Cardiac fibroblast (primary cell): Measurements from ENCODE around the gene GGTA1.
A peak's percentile ranks its signal among the peaks of the same experiment; 100 is the strongest.
"Not testable (repeated sequence)": the region's sequence is repeated elsewhere in the genome, so short reads cannot be mapped to it uniquely, and the experiment has no call there.

Source experiments
- DNase-seq, 2 donors: peaks; one replicate each; pipeline versions ENCODE4 v3.0.0 to v3.0.0-alpha.2; 2010; ENCODE audit warnings: low read depth in 2 of 2
- H3K4me3 ChIP-seq, 2 donors: replicated peaks in 1 of 2; 1 replicate in 1 of 2; 2 replicates in 1 of 2; pipeline ENCODE4 v1.5.1; 2011; ENCODE audit warnings: low read depth in 2 of 2, low read length in 2 of 2, mild to moderate bottlenecking in 2 of 2, moderate library complexity in 1 of 2
- TF ChIP-seq, protein P1 (sequence below): IDR thresholded peaks from one replicate; pipeline ENCODE4 v1.5.1; 2011; ENCODE audit warnings: low read depth, mild to moderate bottlenecking, low read length, inconsistent platforms

GGTA1 gene

DNA sequence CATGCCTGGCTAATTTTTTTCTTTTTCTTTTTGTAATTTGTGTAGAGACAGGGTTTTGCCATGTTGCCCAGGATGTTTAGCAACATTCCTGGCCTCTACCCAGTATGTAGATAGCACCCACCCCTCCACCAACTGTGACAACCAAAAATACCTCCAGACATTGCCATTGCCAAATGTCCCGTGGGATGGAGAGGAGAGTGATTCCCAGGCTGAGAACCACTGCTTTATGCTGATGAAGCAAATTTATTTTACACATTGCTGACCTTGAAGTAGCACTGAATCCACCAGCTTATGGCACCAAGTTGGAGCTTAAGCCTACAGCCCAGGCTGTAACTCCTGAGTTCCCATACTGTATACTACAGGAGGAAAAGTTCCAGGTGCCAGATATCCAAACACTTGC lies 58.5 kb downstream of the GGTA1 start:
- TF ChIP-seq, protein P1, sequence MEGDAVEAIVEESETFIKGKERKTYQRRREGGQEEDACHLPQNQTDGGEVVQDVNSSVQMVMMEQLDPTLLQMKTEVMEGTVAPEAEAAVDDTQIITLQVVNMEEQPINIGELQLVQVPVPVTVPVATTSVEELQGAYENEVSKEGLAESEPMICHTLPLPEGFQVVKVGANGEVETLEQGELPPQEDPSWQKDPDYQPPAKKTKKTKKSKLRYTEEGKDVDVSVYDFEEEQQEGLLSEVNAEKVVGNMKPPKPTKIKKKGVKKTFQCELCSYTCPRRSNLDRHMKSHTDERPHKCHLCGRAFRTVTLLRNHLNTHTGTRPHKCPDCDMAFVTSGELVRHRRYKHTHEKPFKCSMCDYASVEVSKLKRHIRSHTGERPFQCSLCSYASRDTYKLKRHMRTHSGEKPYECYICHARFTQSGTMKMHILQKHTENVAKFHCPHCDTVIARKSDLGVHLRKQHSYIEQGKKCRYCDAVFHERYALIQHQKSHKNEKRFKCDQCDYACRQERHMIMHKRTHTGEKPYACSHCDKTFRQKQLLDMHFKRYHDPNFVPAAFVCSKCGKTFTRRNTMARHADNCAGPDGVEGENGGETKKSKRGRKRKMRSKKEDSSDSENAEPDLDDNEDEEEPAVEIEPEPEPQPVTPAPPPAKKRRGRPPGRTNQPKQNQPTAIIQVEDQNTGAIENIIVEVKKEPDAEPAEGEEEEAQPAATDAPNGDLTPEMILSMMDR, result no peak
- DNase-seq, result no peak

DNA sequence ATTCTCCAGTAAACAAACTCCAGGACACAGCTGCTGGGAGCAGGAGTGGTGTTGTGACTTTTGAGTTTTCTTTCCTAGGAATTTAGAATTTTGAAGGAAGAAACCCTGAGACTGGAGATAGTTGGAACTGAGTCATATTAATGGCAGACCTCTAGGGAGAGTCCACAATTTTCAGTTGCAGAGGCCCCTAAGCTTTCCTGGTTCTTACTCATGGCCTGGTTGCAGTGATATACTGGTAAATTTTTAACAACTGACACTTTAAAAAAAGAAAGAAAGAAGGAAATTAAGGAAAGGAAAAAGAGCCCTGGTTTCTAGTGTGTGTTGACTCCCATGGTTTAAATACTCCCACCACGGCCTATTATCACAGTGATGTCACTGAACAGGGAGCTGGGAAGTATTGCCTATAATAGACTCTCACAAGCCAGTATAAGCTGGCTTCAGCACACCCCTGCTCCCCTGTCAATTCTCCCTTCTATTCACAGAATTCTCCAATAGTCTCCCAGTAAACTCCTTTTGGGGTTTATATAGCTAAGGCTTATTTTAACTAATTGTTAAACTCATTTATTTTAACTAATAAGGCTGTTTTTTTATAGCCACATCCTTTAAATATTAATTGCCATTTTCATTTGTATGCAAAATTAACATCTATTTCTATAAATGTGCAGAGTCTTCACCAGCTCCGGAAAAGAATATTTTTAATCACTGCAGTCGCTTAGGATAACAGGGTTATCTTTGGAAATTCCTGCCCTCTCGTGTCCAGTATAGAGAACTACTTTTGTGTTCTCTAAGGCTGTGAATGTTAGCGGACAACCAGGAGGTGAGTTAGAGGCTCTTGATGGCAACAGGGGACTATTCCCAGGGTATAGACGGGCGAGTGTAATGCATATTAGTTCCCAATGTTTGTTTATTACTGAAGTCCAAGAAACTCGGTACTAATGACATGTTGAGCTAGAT lies 59.7 kb downstream of the GGTA1 start:
- TF ChIP-seq, protein P1, result peak; percentile 37
- no peak overlapping the region for H3K4me3 ChIP-seq
- peak; percentile 45 to 62 for DNase-seq

More for the DNA sequence above, 58.5 kb downstream of the GGTA1 start:
- no peak overlapping the region for H3K4me3 ChIP-seq

DNA sequence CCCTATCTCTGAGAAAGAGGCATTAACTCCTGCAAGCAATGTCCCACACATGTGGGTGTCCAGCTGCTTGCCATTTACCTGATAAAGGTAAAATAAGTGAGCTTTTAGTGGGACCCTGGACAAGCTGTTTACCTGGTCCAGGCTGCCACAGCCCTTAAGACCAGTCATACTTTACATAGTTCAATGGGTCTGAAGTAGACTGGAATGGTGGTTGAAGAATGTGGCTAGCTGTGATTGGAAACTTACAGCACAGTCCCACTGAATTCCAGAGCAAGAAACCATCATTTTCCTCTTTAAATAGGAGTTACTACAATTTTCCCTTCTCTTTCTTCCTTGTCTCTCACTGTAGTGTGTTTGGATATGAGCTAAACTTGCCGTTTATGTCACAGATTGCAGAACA lies 60.6 kb downstream of the GGTA1 start:
- no peak overlapping the region for H3K4me3 ChIP-seq
- TF ChIP-seq, protein P1, result no peak
- no peak for DNase-seq

DNA sequence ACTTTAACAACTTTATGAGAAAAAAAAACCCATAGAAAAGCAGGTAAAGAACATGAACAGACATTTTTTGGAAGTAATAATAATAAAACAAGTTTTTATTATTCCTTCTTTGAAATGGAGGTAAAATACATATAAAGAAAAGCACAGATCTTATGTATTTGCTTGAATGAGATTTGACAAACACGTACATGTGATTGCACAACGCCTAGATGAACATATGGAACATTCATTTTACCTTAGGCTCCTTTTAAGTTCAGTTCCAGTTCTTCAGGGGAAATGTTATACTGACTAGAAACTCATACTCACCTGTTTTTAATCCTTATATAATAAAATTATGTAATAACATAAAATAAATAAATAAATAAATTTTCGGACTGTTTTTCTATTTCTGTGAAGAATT lies 61.8 kb downstream of the GGTA1 start:
- DNase-seq, result no peak
- TF ChIP-seq, protein P1, result no peak
- H3K4me3 ChIP-seq, result no peak overlapping the region

DNA sequence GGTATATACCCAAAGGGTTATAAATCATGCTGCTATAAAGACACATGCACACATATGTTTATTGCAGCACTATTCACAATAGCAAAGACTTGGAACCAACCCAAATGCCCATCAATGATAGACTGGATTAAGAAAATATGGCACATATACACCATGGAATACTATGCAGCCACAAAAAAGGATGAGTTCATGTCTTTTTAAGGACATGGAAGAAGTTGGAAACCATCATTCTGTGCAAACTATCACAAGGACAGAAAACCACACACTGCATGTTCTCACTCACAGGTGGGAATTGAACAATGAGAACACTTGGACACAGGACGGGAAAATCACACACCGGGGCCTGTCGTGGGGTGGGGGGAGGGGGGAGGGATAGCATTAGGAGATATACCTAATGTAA lies 62.6 kb downstream of the GGTA1 start:
- not testable (repeated sequence) for H3K4me3 ChIP-seq, DNase-seq

DNA sequence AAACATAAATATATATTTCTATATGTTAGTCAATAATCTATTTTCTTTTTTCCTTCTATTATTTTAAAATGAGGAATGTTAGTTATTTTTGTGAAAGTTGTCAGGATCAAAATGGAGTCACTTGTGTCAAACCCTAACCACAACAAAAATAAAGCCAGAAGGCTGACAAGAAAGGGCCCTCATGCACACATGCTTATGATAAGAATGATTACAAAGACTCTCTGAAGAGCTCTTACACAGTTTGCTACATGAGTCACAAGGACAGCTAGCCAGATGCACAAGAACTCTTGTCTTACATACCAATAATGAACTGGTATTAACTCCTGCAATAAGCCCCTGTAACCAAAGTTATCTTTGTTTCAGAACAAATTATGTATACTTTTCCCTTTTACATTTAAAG lies 64.7 kb downstream of the GGTA1 start:
- DNase-seq, result peak; percentile 63 to 68
- no peak overlapping the region for H3K4me3 ChIP-seq
- TF ChIP-seq, protein P1, result no peak

DNA sequence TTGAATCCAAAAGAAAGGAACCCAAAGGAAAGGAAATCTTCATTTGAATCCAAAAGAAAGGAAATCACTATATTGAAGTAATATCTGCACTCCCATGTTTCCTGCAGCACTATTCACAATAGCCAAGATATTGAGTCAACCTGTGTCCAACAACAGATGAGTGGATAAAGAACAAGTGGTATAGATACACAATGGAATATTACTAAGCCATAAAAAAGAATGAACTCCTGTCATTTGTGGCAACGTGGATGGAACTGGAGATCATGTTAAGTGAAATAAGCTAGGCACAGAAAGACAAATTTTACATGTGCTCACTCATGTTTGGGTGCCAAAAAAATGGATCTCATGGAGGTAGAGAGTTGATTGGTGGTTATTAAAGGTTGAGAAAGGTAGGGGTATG lies 71.7 kb downstream of the GGTA1 start:
- H3K4me3 ChIP-seq, result no peak overlapping the region
- TF ChIP-seq, protein P1, result no peak
- no peak for DNase-seq
